ENCODE measurements around the gene TBC1D10A.

DNA sequence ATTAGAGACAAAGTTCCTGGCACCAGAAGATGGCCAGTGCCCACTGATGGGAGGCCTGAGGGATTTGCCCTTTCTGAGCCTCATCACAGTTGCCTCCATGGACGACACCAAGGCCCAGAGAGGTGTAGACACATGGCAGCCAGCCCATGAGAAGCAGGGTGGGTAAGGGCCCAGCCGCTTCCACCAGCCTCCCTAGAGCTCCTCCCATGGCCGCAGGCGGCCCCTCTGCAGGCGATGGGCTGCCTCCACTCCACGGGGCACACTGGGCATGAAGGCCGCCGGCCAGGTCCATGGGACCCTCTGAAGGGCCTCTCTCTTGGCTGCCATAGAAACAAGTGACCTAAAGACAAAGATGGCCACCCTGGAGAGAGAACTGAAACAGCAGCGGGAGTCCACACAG is 44.6 kb upstream of the TBC1D10A start:
- TF ChIP-seq, protein P1, sequence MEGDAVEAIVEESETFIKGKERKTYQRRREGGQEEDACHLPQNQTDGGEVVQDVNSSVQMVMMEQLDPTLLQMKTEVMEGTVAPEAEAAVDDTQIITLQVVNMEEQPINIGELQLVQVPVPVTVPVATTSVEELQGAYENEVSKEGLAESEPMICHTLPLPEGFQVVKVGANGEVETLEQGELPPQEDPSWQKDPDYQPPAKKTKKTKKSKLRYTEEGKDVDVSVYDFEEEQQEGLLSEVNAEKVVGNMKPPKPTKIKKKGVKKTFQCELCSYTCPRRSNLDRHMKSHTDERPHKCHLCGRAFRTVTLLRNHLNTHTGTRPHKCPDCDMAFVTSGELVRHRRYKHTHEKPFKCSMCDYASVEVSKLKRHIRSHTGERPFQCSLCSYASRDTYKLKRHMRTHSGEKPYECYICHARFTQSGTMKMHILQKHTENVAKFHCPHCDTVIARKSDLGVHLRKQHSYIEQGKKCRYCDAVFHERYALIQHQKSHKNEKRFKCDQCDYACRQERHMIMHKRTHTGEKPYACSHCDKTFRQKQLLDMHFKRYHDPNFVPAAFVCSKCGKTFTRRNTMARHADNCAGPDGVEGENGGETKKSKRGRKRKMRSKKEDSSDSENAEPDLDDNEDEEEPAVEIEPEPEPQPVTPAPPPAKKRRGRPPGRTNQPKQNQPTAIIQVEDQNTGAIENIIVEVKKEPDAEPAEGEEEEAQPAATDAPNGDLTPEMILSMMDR (conservative IDR thresholded peaks at IDR 0.05; ENCODE audit: low read length), result no peak
- no peak for TF ChIP-seq EZH2phosphoT487 (IDR thresholded peaks at IDR 0.05; ENCODE audit: borderline replicate concordance)
